Measurements from ENCODE around the gene MRM3.
A peak's percentile ranks its signal among the peaks of the same experiment; 100 is the strongest.
"Not testable (repeated sequence)": the region's sequence is repeated elsewhere in the genome, so short reads cannot be mapped to it uniquely, and the experiment has no call there.

MRM3 gene

GRCh38 chr17:785901-786300 lies 3.7 kb downstream of the MRM3 start:
- H3K36me3 ChIP-seq (ENCODE audit: control insufficient read depth in 1 of 2, insufficient read depth in 2 of 2, low read length in 2 of 2): peaks cover 14 to 38% of the 10 kb centered on the region in 2 donors

GRCh38 chr17:787641-788221 lies 5.6 kb downstream of the MRM3 start:
- Histone ChIP-seq H3K4me1 (ENCODE audit: control insufficient read depth in 1 of 2, insufficient read depth in 2 of 2, low read length in 2 of 2) (peaks cover 4 to 10% of the 10 kb centered on the region in 2 donors), H3K36me3 (ENCODE audit: control insufficient read depth in 1 of 2, insufficient read depth in 2 of 2, low read length in 2 of 2) (peaks cover 20 to 56% of the 10 kb centered on the region in 2 donors), H3K4me3 (ENCODE audit: low read depth in 1 of 2, low read length in 2 of 2) (no peak overlapping the region), H3K27ac (ENCODE audit: low read depth, low read length) (no peak overlapping the region), H3K9ac (ENCODE audit: low read depth in 1 of 2, low read length in 2 of 2) (no peak overlapping the region), H3K9me3 (ENCODE audit: control insufficient read depth in 1 of 2, low read length in 2 of 2) (no peaks in the 10 kb centered on the region), H3K27me3 (ENCODE audit: control insufficient read depth in 1 of 2, insufficient read depth in 2 of 2, low read length in 2 of 2) (no peaks in the 10 kb centered on the region)

More at GRCh38 chr17:785901-786300, 3.7 kb downstream of the MRM3 start:
- not testable (repeated sequence) for H3K27me3 ChIP-seq (ENCODE audit: control insufficient read depth in 1 of 2, insufficient read depth in 2 of 2, low read length in 2 of 2); H3K9me3 ChIP-seq (ENCODE audit: control insufficient read depth in 1 of 2, low read length in 2 of 2); H3K27ac ChIP-seq (ENCODE audit: low read depth, low read length); H3K4me3 ChIP-seq (ENCODE audit: low read depth in 1 of 2, low read length in 2 of 2); H3K9ac ChIP-seq (ENCODE audit: low read depth in 1 of 2, low read length in 2 of 2)
- peaks cover 12 to 21% of the 10 kb centered on the region in 2 donors for H3K4me1 ChIP-seq (ENCODE audit: control insufficient read depth in 1 of 2, insufficient read depth in 2 of 2, low read length in 2 of 2)

GRCh38 chr17:788551-788950 lies 6.4 kb downstream of the MRM3 start:
- Histone ChIP-seq H3K9me3 (ENCODE audit: control insufficient read depth in 1 of 2, low read length in 2 of 2) (no peaks in the 10 kb centered on the region), H3K36me3 (ENCODE audit: control insufficient read depth in 1 of 2, insufficient read depth in 2 of 2, low read length in 2 of 2) (peaks cover 21 to 58% of the 10 kb centered on the region in 2 donors), H3K27me3 (ENCODE audit: control insufficient read depth in 1 of 2, insufficient read depth in 2 of 2, low read length in 2 of 2) (no peaks in the 10 kb centered on the region), H3K27ac (ENCODE audit: low read depth, low read length) (no peak overlapping the region), H3K4me1 (ENCODE audit: control insufficient read depth in 1 of 2, insufficient read depth in 2 of 2, low read length in 2 of 2) (peaks cover 0 to 1% of the 10 kb centered on the region in 2 donors), H3K9ac (ENCODE audit: low read depth in 1 of 2, low read length in 2 of 2) (no peak overlapping the region), H3K4me3 (ENCODE audit: low read depth in 1 of 2, low read length in 2 of 2) (no peak overlapping the region)

- H3K4me3 ChIP-seq (ENCODE audit: low read depth in 1 of 2, low read length in 2 of 2): no peak overlapping the region
- H3K4me1 ChIP-seq (ENCODE audit: control insufficient read depth in 1 of 2, insufficient read depth in 2 of 2, low read length in 2 of 2): no peaks in the 10 kb centered on the region
- no peak overlapping the region for H3K9ac ChIP-seq (ENCODE audit: low read depth in 1 of 2, low read length in 2 of 2)
- H3K27me3 ChIP-seq (ENCODE audit: control insufficient read depth in 1 of 2, insufficient read depth in 2 of 2, low read length in 2 of 2): no peaks in the 10 kb centered on the region
- H3K27ac ChIP-seq (ENCODE audit: low read depth, low read length): no peak overlapping the region
- H3K36me3 ChIP-seq (ENCODE audit: control insufficient read depth in 1 of 2, insufficient read depth in 2 of 2, low read length in 2 of 2): peaks cover 21 to 56% of the 10 kb centered on the region in 2 donors
- H3K9me3 ChIP-seq (ENCODE audit: control insufficient read depth in 1 of 2, low read length in 2 of 2): no peaks in the 10 kb centered on the region
These were observed 7.1 kb downstream of the MRM3 start for GRCh38 chr17:789160-789840.

- peaks cover 21 to 51% of the 10 kb centered on the region in 2 donors for H3K36me3 ChIP-seq (ENCODE audit: control insufficient read depth in 1 of 2, insufficient read depth in 2 of 2, low read length in 2 of 2)
- not testable (repeated sequence) for H3K27ac ChIP-seq (ENCODE audit: low read depth, low read length)
These were observed 8.0 kb downstream of the MRM3 start for GRCh38 chr17:789931-790873.

GRCh38 chr17:790874-791247 lies 8.7 kb downstream of the MRM3 start:
- not testable (repeated sequence) for H3K27ac ChIP-seq (ENCODE audit: low read depth, low read length); H3K9ac ChIP-seq (ENCODE audit: low read depth in 1 of 2, low read length in 2 of 2); H3K4me1 ChIP-seq (ENCODE audit: control insufficient read depth in 1 of 2, insufficient read depth in 2 of 2, low read length in 2 of 2); H3K27me3 ChIP-seq (ENCODE audit: control insufficient read depth in 1 of 2, insufficient read depth in 2 of 2, low read length in 2 of 2); H3K9me3 ChIP-seq (ENCODE audit: control insufficient read depth in 1 of 2, low read length in 2 of 2); H3K4me3 ChIP-seq (ENCODE audit: low read depth in 1 of 2, low read length in 2 of 2)
- H3K36me3 ChIP-seq (ENCODE audit: control insufficient read depth in 1 of 2, insufficient read depth in 2 of 2, low read length in 2 of 2): peaks cover 21 to 51% of the 10 kb centered on the region in 2 donors

More at GRCh38 chr17:789931-790873, 8.0 kb downstream of the MRM3 start:
- H3K9me3 ChIP-seq (ENCODE audit: control insufficient read depth in 1 of 2, low read length in 2 of 2); H3K27me3 ChIP-seq (ENCODE audit: control insufficient read depth in 1 of 2, insufficient read depth in 2 of 2, low read length in 2 of 2); H3K9ac ChIP-seq (ENCODE audit: low read depth in 1 of 2, low read length in 2 of 2); H3K4me1 ChIP-seq (ENCODE audit: control insufficient read depth in 1 of 2, insufficient read depth in 2 of 2, low read length in 2 of 2); H3K4me3 ChIP-seq (ENCODE audit: low read depth in 1 of 2, low read length in 2 of 2): not testable (repeated sequence)

GRCh38 chr17:791829-792228 lies 9.7 kb downstream of the MRM3 start:
- Histone ChIP-seq H3K4me3 (ENCODE audit: low read depth in 1 of 2, low read length in 2 of 2) (no peak overlapping the region), H3K36me3 (ENCODE audit: control insufficient read depth in 1 of 2, insufficient read depth in 2 of 2, low read length in 2 of 2) (peaks cover 21 to 51% of the 10 kb centered on the region in 2 donors)

GRCh38 chr17:792277-792676 lies 10.1 kb downstream of the MRM3 start:
- H3K36me3 ChIP-seq (ENCODE audit: control insufficient read depth in 1 of 2, insufficient read depth in 2 of 2, low read length in 2 of 2): peaks cover 21 to 48% of the 10 kb centered on the region in 2 donors
- H3K27me3 ChIP-seq (ENCODE audit: control insufficient read depth in 1 of 2, insufficient read depth in 2 of 2, low read length in 2 of 2): no peaks in the 10 kb centered on the region
- H3K4me3 ChIP-seq (ENCODE audit: low read depth in 1 of 2, low read length in 2 of 2): no peak overlapping the region
- no peak overlapping the region for H3K27ac ChIP-seq (ENCODE audit: low read depth, low read length)
- no peaks in the 10 kb centered on the region for H3K9me3 ChIP-seq (ENCODE audit: control insufficient read depth in 1 of 2, low read length in 2 of 2)
- peaks cover 0 to 8% of the 10 kb centered on the region in 2 donors for H3K4me1 ChIP-seq (ENCODE audit: control insufficient read depth in 1 of 2, insufficient read depth in 2 of 2, low read length in 2 of 2)
- no peak overlapping the region for H3K9ac ChIP-seq (ENCODE audit: low read depth in 1 of 2, low read length in 2 of 2)

More at GRCh38 chr17:791829-792228, 9.7 kb downstream of the MRM3 start:
- Histone ChIP-seq H3K27me3 (ENCODE audit: control insufficient read depth in 1 of 2, insufficient read depth in 2 of 2, low read length in 2 of 2) (no peaks in the 10 kb centered on the region), H3K4me1 (ENCODE audit: control insufficient read depth in 1 of 2, insufficient read depth in 2 of 2, low read length in 2 of 2) (peaks cover 0 to 8% of the 10 kb centered on the region in 2 donors), H3K9ac (ENCODE audit: low read depth in 1 of 2, low read length in 2 of 2) (no peak overlapping the region), H3K27ac (ENCODE audit: low read depth, low read length) (no peak overlapping the region), H3K9me3 (ENCODE audit: control insufficient read depth in 1 of 2, low read length in 2 of 2) (no peaks in the 10 kb centered on the region)

- peaks cover 0 to 8% of the 10 kb centered on the region in 2 donors for H3K4me1 ChIP-seq (ENCODE audit: control insufficient read depth in 1 of 2, insufficient read depth in 2 of 2, low read length in 2 of 2)
- H3K27ac ChIP-seq (ENCODE audit: low read depth, low read length): no peak overlapping the region
- H3K4me3 ChIP-seq (ENCODE audit: low read depth in 1 of 2, low read length in 2 of 2): peak overlapping the region in 1 of 2 donors; percentile 34
These were observed 12.7 kb downstream of the MRM3 start for GRCh38 chr17:794876-795275.

GRCh38 chr17:795276-795675 lies 13.1 kb downstream of the MRM3 start:
- Histone ChIP-seq H3K9me3 (ENCODE audit: control insufficient read depth in 1 of 2, low read length in 2 of 2) (no peaks in the 10 kb centered on the region), H3K4me1 (ENCODE audit: control insufficient read depth in 1 of 2, insufficient read depth in 2 of 2, low read length in 2 of 2) (peaks cover 0 to 8% of the 10 kb centered on the region in 2 donors), H3K36me3 (ENCODE audit: control insufficient read depth in 1 of 2, insufficient read depth in 2 of 2, low read length in 2 of 2) (peaks cover 6 to 22% of the 10 kb centered on the region in 2 donors), H3K27ac (ENCODE audit: low read depth, low read length) (no peak overlapping the region), H3K27me3 (ENCODE audit: control insufficient read depth in 1 of 2, insufficient read depth in 2 of 2, low read length in 2 of 2) (no peaks in the 10 kb centered on the region), H3K9ac (ENCODE audit: low read depth in 1 of 2, low read length in 2 of 2) (no peak overlapping the region), H3K4me3 (ENCODE audit: low read depth in 1 of 2, low read length in 2 of 2) (peak overlapping the region in 1 of 2 donors; percentile 34)

More at GRCh38 chr17:794876-795275, 12.7 kb downstream of the MRM3 start:
- H3K36me3 ChIP-seq (ENCODE audit: control insufficient read depth in 1 of 2, insufficient read depth in 2 of 2, low read length in 2 of 2): peaks cover 6 to 26% of the 10 kb centered on the region in 2 donors
- no peak overlapping the region for H3K9ac ChIP-seq (ENCODE audit: low read depth in 1 of 2, low read length in 2 of 2)
- H3K9me3 ChIP-seq (ENCODE audit: control insufficient read depth in 1 of 2, low read length in 2 of 2): no peaks in the 10 kb centered on the region
- H3K27me3 ChIP-seq (ENCODE audit: control insufficient read depth in 1 of 2, insufficient read depth in 2 of 2, low read length in 2 of 2): no peaks in the 10 kb centered on the region

All from duodenal mucosa (tissue), 2 donors.